NCI-H146 (cell line): ENCODE data around the gene TRIM51G.
"Not testable (repeated sequence)": the region's sequence is repeated elsewhere in the genome, so short reads cannot be mapped to it uniquely, and the experiment has no call there.

ENCODE experiments used
- DNase-seq: peaks from one replicate; lab custom pipeline; 2025; lab: John Stamatoyannopoulos, UW

TRIM51G gene

GRCh38 chr11:48983785-48984184, at the start of gene TRIM51G:
TSS of gene TRIM51G (minus strand) at chr11:48983885. CDS start at chr11:48981695, 2,190 bp downstream.
- DNase-seq: not testable (repeated sequence)

- not testable (repeated sequence) for DNase-seq
Measured at GRCh38 chr11:49028523-49028922, 44.8 kb upstream of the TRIM51G start, which contains the start of gene TRIM49B. TSS of gene TRIM49B (plus strand) at chr11:49028823. CDS start at chr11:49031600, 2,777 bp downstream.

GRCh38 chr11:48968592-48968991, 15.1 kb downstream of the TRIM51G start:
- DNase-seq: not testable (repeated sequence)

- DNase-seq: not testable (repeated sequence)
Measured at GRCh38 chr11:48955315-48956049, 28.2 kb downstream of the TRIM51G start.

GRCh38 chr11:48945796-48946195, 37.9 kb downstream of the TRIM51G start:
- not testable (repeated sequence) for DNase-seq
